Spinal cord (tissue), 10 donors: Measurements from ENCODE around the gene BAIAP2L1. TPM values are rescaled to one million over a fixed set of nuclear protein-coding genes. Genes with fewer than 3 reads are reported as not detected.
A peak's percentile ranks its signal among the peaks of the same experiment; 100 is the strongest.

Experiments
- DNase-seq, 6 donors: peaks; one replicate each; pipeline versions ENCODE4 v3.0.0 to v3.0.0-alpha.2; 2013 to 2015; ENCODE audit warnings: low spot score in 6 of 6, low read depth in 4 of 6
- H3K27ac ChIP-seq: one replicate; pipeline ENCODE4 v1.5.1; 2013; ENCODE audit warnings: low read depth, low read length, control low read depth
- H3K27me3 ChIP-seq: one replicate; pipeline ENCODE4 v1.6.1; 2013; ENCODE audit warnings: low read length; ENCODE audit not compliant: control insufficient read depth, insufficient read depth
- H3K36me3 ChIP-seq: one replicate; pipeline ENCODE4 v1.6.1; 2013; ENCODE audit warnings: low read length; ENCODE audit not compliant: control insufficient read depth, insufficient read depth
- H3K4me1 ChIP-seq: one replicate; pipeline ENCODE4 v1.6.1; 2013; ENCODE audit warnings: low read length; ENCODE audit not compliant: control insufficient read depth, insufficient read depth
- H3K4me3 ChIP-seq: one replicate; pipeline ENCODE4 v1.5.1; 2013; ENCODE audit warnings: low read depth, low read length, control low read depth
- H3K9me3 ChIP-seq: one replicate; pipeline ENCODE4 v1.6.1; 2013; ENCODE audit warnings: low read length; ENCODE audit not compliant: control insufficient read depth, insufficient read depth
- WGBS: methylation state at CpG from one replicate; pipeline ENCODE4 v1.1.5; 2013; ENCODE audit warnings: missing lambda C conversion rate; ENCODE audit not compliant: insufficient coverage; 5-methylcytosine and 5-hydroxymethylcytosine counted together
- polyA plus RNA-seq, 2 donors: library from polyadenylated mRNA; unstranded; fragments of 120-200 nt; gene quantifications; one replicate each; pipeline ENCODE4 v1.2.1, GENCODE V29; 2013; ENCODE audit not compliant: insufficient read length in 2 of 2
- total RNA-seq, 2 donors: library from RNA; depleted of rRNA in 1 of 2; stranded (reverse); fragments of 120-200 nt in 1 of 2; fragments of >200 nt in 1 of 2; gene quantifications; one replicate each; pipeline versions ENCODE4 v1.2.3 to v1.2.4, GENCODE V29; 2013 to 2014
- donor health status: healthy.

The BAIAP2L1 gene
- total and polyA plus RNA-seq, 4 donors, result 1.5 to 4.3 (median 2.2) TPM

GRCh38 chr7:98251231-98251600 is 149.7 kb downstream of the BAIAP2L1 start:
- H3K9me3 ChIP-seq, result no peaks in the 10 kb centered on the region
- no peak overlapping the region for H3K27ac ChIP-seq
- H3K4me3 ChIP-seq, result peak overlapping the region; percentile 78
- peaks cover 30% of the 10 kb centered on the region for H3K4me1 ChIP-seq
- DNase-seq, result no peak
- no peaks in the 10 kb centered on the region for H3K27me3 ChIP-seq
- 19% methylated on average over 7 of the region's 9 CpGs for WGBS
- peaks cover 23% of the 10 kb centered on the region for H3K36me3 ChIP-seq

- Histone ChIP-seq H3K27ac (no peak overlapping the region), H3K27me3 (no peaks in the 10 kb centered on the region), H3K36me3 (peaks cover 26% of the 10 kb centered on the region), H3K4me3 (no peak overlapping the region), H3K4me1 (peaks cover 30% of the 10 kb centered on the region), H3K9me3 (no peaks in the 10 kb centered on the region)
- DNase-seq, result no peak
- WGBS, result 60% methylated on average over 2 of the region's 3 CpGs
Observed at GRCh38 chr7:98250789-98251188, 150.1 kb downstream of the BAIAP2L1 start.

- H3K4me3 ChIP-seq, result no peak overlapping the region
- no peaks in the 10 kb centered on the region for H3K9me3 ChIP-seq
- no peak overlapping the region for H3K27ac ChIP-seq
- WGBS, result 91% methylated on average over 2 of the region's 6 CpGs
- peaks cover 39% of the 10 kb centered on the region for H3K36me3 ChIP-seq
- H3K4me1 ChIP-seq, result peaks cover 30% of the 10 kb centered on the region
- no peaks in the 10 kb centered on the region for H3K27me3 ChIP-seq
- DNase-seq, result no peak
Observed at GRCh38 chr7:98249106-98249505, 151.8 kb downstream of the BAIAP2L1 start.

GRCh38 chr7:98248156-98248555 is 152.7 kb downstream of the BAIAP2L1 start:
- Histone ChIP-seq H3K27ac (no peak overlapping the region), H3K4me1 (peaks cover 24% of the 10 kb centered on the region), H3K27me3 (no peaks in the 10 kb centered on the region), H3K36me3 (peaks cover 49% of the 10 kb centered on the region), H3K9me3 (no peaks in the 10 kb centered on the region), H3K4me3 (no peak overlapping the region)
- 95% methylated on average over 9 of the region's 12 CpGs for WGBS
- no peak for DNase-seq

GRCh38 chr7:98244871-98245270 is 156.0 kb downstream of the BAIAP2L1 start:
- Histone ChIP-seq H3K27me3 (no peaks in the 10 kb centered on the region), H3K27ac (no peak overlapping the region)

GRCh38 chr7:98242934-98243333 is 158.0 kb downstream of the BAIAP2L1 start:
- peaks cover under 1% of the 10 kb centered on the region for H3K4me1 ChIP-seq
- H3K9me3 ChIP-seq, result no peaks in the 10 kb centered on the region
- H3K36me3 ChIP-seq, result peaks cover 84% of the 10 kb centered on the region
- H3K27me3 ChIP-seq, result no peaks in the 10 kb centered on the region
- no peak for DNase-seq
- H3K4me3 ChIP-seq, result no peak overlapping the region
- WGBS, result 80% methylated on average over 4 of the region's 4 CpGs
- H3K27ac ChIP-seq, result no peak overlapping the region

More at GRCh38 chr7:98244871-98245270, 156.0 kb downstream of the BAIAP2L1 start:
- Histone ChIP-seq H3K4me1 (peaks cover 4% of the 10 kb centered on the region), H3K4me3 (no peak overlapping the region), H3K36me3 (peaks cover 79% of the 10 kb centered on the region), H3K9me3 (no peaks in the 10 kb centered on the region)
- 94% methylated on average over 14 of the region's 14 CpGs for WGBS
- DNase-seq, result no peak

GRCh38 chr7:98242342-98242741 is 158.5 kb downstream of the BAIAP2L1 start:
- no peak for DNase-seq
- Histone ChIP-seq H3K9me3 (no peaks in the 10 kb centered on the region), H3K4me1 (no peaks in the 10 kb centered on the region), H3K27ac (no peak overlapping the region), H3K36me3 (peaks cover 84% of the 10 kb centered on the region), H3K27me3 (no peaks in the 10 kb centered on the region), H3K4me3 (no peak overlapping the region)
- 80% methylated on average over 1 of the region's 1 CpG for WGBS

- H3K27ac ChIP-seq, result no peak overlapping the region
- H3K36me3 ChIP-seq, result peaks cover 90% of the 10 kb centered on the region
- no peak overlapping the region for H3K4me3 ChIP-seq
- no peaks in the 10 kb centered on the region for H3K9me3 ChIP-seq
- no peak for DNase-seq
- 71% methylated on average over 15 of the region's 16 CpGs for WGBS
- H3K27me3 ChIP-seq, result no peaks in the 10 kb centered on the region
- H3K4me1 ChIP-seq, result no peaks in the 10 kb centered on the region
Observed at GRCh38 chr7:98241674-98242241, 159.1 kb downstream of the BAIAP2L1 start.

Other genes with a start within 250 kb of the BAIAP2L1 start
- gene BHLHA15, start 189.7 kb downstream of the BAIAP2L1 start, total RNA-seq, result 1 to 10 TPM in 1 of 2 donors, under 1 TPM in 1; 0.99 to 2.4 TPM
- gene BHLHA15, start 189.7 kb downstream of the BAIAP2L1 start, polyA plus RNA-seq, result 1 to 10 TPM; 3.2 to 4.0 TPM
- 10 to 100 TPM; 21.3 to 26.1 TPM for gene TECPR1, start 148.9 kb downstream of the BAIAP2L1 start, total RNA-seq
- gene TECPR1, start 148.9 kb downstream of the BAIAP2L1 start, polyA plus RNA-seq, result 10 to 100 TPM; 37.9 to 51.3 TPM
- gene BRI3, start 119.4 kb downstream of the BAIAP2L1 start, total RNA-seq, result 10 to 100 TPM; 20.1 to 69.3 TPM
- 10 to 100 TPM; 83.5 to 86.2 TPM for gene BRI3, start 119.4 kb downstream of the BAIAP2L1 start, polyA plus RNA-seq
- 10 to 100 TPM in 1 of 2 donors, 1 to 10 TPM in 1; 9.8 to 26.3 TPM for gene NPTX2, start 216.2 kb upstream of the BAIAP2L1 start, total RNA-seq
- gene NPTX2, start 216.2 kb upstream of the BAIAP2L1 start, polyA plus RNA-seq, result 10 to 100 TPM; 46.6 to 48.1 TPM